Activated CD8-positive, alpha-beta memory T cell treated with anti-CD3 and anti-CD28 coated beads, Interleukin-2, amount 50 U/mL, for 48 hours (primary cell): ENCODE measurements around the gene PPP1R26.

ENCODE experiments used
- DNase-seq: peaks from one replicate; pipeline ENCODE4 v3.0.0-alpha.2; 2020

Gene PPP1R26

DNA sequence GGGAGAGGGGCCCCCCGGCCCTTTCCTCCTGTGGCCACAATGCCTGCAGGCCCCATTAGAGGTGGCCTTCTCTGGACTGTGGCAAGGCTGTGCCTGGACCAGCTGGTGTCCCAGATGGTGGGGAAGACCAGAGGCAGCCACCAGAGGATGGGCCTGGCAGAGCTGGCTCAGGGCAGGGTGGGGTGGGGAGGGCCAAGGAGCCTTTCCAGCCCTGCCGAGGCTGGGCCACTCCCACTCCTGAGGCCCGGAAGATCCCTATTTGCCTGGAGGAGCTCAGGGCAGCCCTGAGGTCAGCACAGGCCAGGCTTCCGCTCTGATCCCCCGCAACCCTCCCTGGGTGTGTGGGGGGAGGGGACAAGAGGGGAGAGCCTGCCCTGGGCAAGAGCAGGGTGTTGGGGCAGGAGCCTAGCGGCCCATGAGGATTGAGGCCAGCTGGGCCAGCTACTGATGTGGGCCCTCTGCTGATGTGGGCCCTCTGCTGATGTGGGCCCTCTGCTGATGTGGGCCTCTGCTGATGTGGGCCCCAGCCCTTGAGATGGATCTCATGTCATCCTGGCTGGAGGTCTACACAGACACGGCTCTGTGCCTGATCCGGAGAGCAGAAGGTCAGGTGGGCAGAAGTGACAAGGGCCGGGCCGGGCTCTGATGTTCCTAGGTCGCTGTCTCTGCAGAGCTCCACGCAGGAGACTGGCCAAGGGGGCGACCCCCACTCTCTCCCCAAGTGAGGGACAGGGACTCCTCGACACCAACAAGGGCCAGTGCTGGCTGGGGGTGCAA, 26.9 kb downstream of the PPP1R26 start:
- no peak for DNase-seq

DNA sequence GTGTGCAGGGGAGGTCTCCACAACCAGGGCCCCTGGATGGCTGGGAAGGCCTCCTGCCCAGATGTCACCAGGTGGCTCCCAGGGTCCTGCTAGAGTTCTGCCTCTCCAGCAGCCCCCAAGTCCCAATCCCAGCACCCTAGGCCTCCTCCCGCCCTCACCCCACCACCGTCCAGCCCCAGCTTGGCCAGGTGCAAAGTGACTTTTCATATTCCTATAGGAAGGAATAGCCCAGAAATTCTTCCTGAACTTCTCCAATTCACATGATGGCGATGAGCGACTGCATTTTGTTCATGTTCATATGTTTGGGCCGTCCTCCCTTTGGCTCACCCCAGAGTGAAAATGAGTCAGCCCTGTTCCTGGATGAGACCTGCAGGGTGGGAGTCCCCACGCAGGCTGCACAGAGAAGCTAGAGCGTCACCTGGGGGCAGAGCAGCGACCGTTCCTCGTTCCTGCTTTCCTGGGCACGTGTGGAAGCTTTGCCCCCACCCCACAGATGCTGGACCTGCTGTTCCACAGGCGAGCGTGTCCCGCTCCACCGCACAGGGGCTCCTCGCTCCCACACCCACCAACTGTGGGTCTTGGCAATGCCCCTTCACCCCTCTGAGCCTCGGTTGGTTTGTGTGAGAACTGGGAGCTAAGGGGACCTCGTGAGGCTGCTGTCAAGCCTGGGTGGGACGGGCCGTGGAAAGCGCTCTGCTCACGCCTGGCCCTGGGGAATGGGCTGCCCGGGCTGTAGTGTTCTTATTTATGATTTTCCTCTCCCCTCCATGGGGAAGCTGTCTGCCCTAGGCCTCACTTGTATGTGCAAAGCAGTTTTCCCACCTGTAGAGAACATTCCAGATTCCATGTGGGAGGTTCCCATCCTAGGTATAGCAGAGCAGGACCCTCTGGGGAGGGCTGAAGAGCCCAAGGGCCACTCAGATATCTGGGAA, 27.8 kb downstream of the PPP1R26 start:
- no peak for DNase-seq

DNA sequence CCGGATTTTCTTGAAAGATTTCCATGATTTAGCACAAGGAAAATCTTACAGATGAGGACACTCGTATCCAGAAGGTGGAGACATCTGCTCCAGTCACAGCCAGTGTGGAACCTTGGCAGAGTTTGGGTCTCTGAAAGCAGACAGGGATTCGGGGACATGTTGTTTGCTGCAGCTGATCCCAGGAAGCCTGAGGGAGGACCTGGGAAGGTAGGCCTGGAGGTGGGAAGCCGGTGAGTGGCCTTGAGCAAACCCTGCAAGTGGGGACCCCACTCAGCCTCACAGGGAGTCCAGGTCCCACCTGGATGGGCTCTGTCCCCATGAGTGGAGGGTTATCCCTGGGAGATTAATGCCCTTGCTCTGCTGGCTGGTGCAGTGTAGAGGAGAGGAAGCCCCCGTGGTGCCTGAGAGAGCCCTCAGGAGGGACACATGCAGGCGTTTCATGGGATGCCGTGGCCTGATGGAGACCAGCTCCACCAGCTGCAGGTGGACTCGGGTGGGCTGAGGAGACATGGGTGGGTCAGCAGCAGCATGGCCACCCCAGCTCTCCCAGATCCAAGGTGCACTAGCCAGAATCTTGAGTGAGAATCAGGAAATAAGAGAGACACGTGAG, 28.7 kb downstream of the PPP1R26 start:
- DNase-seq, result no peak

DNA sequence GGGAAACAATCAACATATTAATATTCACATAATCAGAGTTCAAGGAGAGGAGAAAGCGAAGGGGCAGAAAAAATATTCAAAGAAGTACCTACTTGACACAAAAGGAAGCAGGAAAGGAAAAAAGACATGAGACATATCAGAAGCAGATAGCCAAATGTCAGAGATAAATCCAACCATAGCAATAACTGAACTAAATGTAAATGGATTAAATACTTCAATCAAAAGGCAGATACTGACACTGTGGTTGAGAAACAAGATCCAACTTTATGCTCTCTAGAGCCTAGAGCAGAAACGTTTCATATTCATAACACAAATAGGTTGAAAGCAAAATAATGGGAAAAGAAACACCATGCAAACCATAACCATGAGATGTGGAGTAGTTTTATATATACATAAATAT, 29.9 kb downstream of the PPP1R26 start:
- DNase-seq, result no peak

DNA sequence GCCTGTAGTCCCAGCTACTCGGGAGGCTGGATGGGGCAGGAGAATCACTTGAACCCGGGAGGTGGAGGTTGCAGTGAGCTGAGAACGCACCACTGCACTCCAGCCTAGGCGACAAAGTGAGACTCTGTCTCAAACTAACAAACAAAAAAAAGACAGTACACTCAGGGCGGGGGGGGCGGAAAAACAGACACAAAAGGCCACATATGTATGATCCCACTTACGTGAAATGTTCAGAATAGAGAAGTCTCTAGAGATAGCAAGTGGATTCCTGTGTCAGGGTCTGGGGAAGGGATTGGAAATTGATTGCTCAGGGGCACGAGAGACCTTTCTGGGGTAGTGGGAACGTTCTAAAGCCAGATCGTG, 32.6 kb downstream of the PPP1R26 start:
- DNase-seq, result no peak

DNA sequence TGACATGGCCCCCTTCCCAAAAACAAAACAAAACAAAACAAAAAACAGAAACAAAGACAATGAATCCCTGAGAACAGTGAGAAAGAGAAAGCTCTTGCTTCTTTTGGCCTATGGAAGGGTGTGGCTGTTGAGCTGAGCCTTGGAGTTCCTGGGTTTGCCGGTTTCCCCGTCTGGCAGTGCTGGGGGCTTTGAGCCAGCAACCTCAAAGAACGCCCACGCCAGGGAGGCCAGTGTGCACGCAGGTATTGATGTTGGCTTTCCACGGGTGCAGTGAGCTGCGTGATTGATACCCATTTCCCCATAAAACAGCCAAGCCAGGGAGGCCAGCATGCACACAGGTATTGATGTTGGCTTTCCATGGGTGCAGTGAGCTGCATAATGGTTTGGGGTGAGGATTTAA, 33.3 kb downstream of the PPP1R26 start:
- DNase-seq, result peak; percentile 30

DNA sequence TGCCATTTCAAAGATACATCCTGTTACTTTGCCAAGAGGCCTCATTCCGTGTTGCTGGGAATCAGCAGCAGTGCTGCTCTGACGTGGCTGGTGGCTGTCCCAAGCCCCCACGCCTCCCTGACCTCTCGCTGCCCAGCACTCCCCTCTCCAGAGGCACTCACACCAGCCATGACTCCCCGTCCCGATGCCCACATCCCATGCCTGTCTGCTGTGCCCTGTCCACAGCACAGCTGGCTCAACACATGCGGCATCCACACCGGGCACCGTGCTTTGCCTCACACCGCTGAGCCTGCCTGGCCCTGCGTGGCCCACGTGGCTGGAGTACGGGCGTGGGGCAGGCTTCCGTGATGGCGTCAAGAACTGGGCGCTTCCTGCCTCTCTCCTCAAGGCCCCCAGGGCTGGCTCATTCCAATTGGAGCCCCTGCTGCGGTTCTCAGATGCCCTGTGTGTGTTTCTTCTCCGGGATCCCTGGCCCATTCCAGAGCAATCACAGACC, 33.8 kb downstream of the PPP1R26 start:
- DNase-seq, result peak; percentile 41

DNA sequence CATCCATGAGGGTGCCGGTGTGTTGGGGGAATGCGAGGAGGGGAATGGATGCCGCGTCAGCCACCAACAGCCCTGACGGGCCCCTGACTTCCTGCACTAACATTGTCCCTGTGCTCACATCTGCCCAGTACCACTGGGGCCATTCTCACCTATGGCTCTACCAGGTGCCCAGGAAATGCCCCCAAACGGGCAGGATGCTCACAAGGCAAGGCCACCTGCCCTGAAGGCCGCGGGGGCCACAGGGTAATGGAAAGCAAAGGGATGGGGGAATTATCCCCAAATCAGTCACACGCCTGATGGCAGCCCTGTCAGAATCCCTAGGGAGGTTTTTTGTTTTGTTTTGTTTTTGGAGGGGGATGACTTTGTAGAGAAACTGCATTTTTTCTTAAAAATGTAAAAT, 34.3 kb downstream of the PPP1R26 start:
- peak; percentile 34 for DNase-seq

DNA sequence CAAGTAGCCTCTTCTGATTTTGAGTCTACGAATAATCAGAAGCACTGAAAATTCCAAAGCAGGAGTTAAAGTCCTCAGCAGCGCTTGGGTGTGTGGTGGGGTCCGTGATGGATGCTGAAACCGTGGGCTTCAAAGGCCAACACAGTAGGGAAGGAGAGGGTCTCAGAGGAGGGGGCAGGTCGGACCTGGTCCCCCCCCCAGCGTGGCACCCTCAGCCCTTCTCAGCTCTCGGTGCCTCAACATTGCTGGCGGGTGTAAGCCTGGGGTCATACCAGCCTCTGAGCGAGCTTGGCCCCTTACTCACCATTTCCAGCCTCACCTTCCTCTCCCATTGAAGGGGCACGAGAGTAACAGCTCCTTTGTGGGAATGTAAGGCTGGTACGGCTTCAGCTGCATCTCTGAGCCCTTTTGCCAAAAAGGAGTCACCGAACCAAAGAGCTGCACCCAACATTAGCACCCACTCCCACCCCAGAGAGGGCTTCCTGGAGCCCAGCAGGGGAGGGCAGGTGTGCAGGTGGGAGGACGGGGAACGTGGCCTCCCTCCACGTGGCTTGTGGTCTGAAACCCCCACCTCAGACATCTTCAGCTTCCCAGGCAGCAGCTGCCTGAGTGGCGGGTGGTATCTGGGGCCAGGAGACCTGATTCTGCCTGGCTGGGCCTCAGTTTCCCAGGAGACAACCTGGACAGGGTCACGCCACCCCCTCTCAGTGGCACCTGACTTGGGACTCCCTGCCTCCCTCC, 34.9 kb downstream of the PPP1R26 start:
- DNase-seq, result peak; percentile 33

DNA sequence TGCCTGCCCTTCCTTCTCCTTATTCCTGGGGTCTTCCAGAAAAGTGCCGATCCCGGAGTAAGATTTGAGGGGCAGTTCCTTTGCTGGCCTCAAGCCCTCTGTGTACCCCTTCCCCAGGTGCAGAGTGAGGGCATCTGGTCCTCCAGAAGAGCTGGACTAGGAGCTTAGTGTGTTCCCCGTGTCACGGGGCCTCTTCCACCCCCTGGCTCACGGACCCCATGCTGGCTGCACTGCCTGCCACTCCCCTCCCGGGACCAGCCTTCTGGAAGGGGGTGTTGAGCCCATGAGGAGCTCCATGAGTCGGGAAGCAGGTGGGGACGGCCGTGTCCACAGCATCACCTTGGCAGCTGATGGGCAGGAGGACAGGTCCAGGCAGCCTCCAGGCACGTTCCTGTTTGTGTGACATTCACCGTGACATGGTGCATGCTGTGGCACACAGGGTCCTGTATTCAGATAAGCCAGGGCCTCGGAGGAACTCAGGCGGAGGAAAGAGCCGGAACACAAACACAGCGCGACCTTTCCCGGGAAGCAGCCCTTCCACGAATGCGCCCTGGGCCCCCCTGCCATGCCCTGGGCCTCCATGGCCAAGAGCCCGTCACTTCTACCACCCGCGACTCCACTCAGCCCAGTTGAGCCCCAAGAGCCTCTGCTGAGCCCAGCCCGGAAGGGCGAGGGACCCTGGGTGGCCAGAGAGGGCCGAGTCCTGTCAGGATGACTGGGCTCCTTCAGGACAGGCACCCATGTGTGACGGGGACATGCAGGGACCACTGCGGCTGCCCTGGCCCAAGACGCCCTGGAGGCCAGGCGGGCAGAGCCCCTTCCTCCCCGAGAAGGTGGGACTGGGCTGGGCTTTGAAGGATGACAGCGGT, 35.7 kb downstream of the PPP1R26 start:
- peak; percentile 49 for DNase-seq

DNA sequence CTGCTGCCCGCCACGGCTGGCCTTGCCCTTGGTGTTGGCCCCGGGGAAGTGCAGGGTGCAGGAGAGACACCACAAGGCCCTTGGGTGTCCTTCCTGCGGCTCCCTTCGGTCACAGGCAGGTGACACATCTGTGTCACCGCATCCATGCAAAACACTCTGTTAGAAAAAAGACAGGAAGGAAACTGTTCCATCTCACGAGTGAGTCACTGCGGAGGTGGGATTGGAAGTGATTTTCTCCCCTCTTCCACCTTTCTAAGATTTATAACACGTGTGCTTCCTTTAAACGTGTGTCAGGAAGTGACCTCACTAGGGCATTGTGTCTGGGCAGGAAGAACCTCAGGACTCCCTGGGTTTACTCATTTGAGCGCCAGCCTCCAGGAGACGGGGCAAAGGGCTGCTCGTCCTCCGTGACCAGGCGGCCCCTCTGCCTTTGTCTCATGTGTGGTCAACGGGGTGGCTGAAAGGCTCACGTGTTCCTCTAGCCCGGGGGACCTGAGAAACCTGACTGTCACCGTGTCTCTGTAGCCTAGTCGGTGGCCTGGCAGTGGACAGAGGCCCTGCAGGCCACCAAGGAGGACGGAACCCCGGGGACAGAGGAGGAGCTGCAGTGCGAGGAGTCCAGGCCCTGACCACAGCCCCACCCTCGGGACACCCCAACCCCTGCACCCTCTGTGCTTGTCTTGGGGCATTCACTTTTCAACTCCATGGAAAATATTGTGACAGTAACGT, 36.7 kb downstream of the PPP1R26 start:
- DNase-seq, result peak; percentile 47

DNA sequence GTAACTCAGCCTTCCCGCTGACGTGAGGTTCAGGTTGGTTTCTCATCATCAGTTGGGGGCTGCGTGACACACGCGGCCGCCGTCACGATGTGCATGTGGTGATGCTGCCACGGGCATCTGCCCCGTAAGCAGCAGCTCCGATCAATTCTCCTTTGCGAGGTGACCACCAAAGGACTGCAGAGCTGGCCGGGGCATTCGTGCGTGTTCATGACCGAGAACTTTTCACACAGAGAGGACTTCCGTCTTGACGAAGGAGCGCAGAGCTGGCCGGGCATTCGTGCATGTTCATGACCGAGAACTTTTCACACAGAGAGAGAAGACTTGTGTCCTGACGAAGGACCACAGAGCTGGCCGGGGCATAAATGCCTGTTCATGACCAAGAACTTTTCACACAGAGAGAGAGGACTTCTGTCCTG, 37.8 kb downstream of the PPP1R26 start:
- DNase-seq, result peak; percentile 34

DNA sequence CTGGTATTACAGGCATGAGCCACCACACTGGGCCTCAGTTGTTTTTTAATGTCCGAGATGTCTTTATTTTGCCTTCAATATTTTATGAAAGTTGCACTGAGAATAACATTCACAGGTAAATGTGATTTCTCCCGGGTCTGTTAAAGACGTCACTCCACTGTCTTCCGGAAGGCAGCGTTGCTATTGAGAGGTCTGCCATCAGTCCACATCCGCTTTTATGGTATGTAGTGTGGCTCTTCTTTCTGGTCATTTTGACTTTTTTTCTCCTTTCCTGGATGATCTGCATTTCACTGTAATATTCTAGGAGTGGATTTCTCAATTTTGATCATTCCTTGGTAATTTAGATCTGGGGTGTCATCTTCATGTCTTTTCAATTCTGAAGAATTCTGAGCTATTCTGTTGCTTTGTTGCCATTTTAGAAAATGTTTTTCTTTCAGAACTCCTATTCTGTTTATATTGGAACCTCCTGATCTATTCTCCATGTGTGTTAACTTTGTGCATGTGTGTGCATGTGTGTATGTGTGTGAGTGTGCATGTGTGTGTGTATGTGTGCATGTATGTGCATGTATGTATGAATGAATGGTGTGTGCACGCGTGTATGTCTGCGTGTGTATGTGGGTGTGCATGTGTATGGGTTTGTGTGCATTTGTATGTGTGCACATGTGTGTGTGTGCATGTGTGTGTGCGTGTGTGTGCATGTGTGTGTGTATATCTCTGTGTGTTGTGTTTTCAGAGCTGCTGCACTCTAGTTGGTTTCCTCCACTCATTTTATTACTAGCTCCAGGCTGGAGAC, 39.8 kb downstream of the PPP1R26 start:
- DNase-seq, result no peak

DNA sequence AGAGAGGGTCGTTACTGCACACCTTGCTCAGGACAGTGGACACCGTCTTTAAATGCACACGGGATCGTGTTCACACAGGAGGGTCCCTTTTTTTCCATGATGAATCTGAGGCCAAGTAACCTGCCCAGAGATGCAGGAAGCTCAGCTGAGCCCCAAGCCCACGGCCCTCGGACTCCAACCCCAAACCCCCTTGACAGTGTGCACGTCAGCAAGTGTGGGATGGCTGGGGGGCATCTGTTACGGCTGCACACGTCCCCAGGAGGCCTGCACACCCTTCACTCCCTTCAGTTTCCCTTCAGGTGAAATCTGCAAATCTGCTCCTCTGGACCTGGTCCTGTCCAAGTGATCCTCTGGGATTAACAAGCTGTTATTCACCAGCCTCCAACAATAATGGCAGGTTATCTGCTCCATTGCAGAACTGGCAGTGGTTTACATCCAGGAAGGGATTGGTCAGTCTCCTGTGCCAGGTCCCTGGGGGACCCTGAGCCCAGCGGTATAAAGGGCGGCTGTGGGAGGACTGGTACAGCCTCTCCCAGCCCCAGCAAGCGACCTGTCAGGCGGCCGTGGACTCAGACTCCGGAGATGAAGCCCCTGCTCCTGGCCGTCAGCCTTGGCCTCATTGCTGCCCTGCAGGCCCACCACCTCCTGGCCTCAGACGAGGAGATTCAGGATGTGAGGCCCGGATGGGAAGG, 41.5 kb downstream of the PPP1R26 start, which contains the start of gene LCN1:
Gene LCN1 (plus strand): TSS at position 525 of the 692 bp plus-strand sequence. CDS start 58 bp downstream, at position 583.
- peak; percentile 33 for DNase-seq

DNA sequence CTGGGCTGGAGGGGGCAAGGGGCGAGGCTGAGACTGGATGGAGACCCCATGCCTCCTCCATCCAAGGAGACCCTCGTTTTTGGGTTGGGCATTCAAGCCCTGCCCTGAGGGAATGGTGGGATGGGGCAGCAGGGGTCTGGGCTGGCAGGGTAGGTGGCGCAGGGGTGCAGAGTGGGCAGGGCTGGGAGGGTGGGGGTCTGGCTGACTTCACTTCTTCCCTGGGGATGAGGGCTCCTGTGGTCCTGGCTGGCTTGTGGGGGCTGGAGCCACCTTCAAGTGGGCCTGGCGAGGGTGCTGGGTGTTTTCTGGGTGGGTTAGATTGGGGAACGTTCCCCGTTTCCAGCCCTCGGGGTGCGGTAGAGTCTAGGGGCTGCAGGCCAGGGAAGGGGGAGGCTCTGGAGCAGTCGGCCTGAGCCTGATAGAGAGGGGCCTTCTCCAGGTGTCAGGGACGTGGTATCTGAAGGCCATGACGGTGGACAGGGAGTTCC, 42.1 kb downstream of the PPP1R26 start:
- no peak for DNase-seq

DNA sequence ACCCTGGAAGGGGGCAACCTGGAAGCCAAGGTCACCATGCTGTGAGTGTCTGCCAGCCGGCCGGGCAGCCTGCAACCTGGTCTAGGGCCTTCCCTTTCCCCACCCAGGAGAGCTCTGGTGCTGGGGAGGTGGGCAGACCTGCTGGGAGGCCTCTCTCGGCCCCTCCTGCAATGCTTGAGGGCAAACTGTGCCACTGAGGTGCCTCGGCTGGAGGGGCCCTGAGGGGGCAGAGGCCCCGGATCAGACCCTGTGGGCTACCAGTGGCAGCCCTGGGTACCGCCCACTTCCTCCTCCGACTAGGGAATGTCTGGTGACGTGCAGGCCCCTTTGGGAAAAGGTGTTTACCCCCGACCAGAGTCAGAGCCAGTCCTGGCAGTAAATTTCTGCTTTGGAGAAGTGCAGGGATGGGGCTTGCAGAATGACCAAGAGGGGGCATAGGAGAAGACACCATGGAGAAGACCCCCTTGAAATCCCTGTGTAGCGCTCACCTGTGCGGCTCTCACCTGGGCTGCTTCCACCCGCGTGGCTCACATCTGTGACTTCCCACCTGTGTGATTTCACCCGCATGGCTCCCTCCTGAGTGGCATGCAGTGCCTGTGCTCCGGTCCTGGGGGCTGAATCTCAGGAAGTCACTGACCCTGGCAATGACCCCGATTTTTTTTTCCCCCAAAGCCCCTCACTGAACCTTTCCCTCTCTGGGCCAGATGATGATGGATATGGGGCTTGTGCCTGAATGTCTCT, 42.7 kb downstream of the PPP1R26 start:
- peak; percentile 33 for DNase-seq

DNA sequence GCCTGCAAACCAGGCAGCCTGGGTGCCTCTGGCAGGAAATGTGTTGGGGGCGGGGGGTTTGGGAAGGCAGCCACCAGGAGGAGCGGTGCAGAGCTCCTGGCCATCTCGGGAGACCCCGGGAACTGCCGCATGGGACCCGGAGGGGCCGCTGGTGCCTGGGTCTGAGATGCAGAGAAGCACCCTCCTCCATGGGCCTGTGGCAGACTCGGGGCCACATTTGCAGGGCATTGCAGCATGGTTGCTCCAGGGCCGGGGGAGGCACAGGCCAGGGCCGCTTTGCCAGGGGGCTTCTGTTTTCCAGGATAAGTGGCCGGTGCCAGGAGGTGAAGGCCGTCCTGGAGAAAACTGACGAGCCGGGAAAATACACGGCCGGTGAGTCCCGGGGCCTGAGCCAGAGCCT, 43.3 kb downstream of the PPP1R26 start:
- DNase-seq, result peak; percentile 37

DNA sequence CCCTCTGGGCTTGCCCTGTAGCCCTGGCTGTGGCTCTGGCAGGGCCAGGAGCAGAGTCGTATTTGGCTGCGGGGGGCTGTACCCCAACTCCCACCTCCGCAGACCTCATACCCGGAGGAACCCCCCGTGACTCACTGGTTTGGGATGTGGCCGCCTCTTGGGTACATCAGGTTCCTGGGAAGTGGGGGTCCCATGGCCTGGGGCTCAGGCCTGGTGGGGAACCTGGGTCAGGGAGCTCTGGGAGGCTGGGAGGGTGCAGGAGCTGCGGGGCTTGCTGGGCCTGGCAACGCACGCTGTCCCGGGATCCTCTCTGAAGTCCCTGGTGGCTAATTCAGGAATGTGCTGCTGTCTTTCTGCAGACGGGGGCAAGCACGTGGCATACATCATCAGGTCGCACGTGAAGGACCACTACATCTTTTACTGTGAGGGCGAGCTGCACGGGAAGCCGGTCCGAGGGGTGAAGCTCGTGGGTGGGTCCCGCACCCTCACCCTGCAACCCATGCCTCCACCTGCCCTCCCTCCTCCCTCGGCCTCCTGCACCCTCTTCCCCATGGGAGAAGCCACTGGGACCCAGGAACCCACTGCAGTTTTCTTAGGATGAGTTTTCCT, 44.0 kb downstream of the PPP1R26 start:
- DNase-seq, result peak; percentile 30
